Measurements from ENCODE around the gene SORCS2. TPM values are rescaled to one million over a fixed set of nuclear protein-coding genes. Genes with fewer than 3 reads are reported as not detected.

Gene SORCS2
- total and polyA plus RNA-seq, 2 of the 8 experiments (the other 6 are each of a cell fraction or from before 2014, with no cell fraction given), result 0.36 to 1.8 TPM

- ChIA-PET POLR2A (ENCODE audit: partially characterized antibody) (no interaction called here), CTCF (ENCODE audit: partially characterized antibody) (interaction anchor here (1.0 kb wide), 1 partner anchor 8 kb away, joined by 4 read pairs; no protein-coding TSS in a partner anchor)
- Histone ChIP-seq H3K27me3 (replicated peaks in 1 of 4; ENCODE audit: control insufficient read depth in 3 of 4, extremely low read depth in 1 of 4, insufficient read depth in 3 of 4, low read length in 3 of 4) (no peaks in the 10 kb centered on the region), H3K36me3 (ENCODE audit: control insufficient read depth in 2 of 4, insufficient read depth in 4 of 4, low read length in 3 of 4) (no peaks in the 10 kb centered on the region), H2BK12ac (ENCODE audit: low read depth, low read length) (no peak overlapping the region), H2AFZ (ENCODE audit: low read length) (no peak overlapping the region), H3K14ac (ENCODE audit: insufficient read length) (no peak overlapping the region), H3K27ac (ENCODE audit: low read depth, low read length) (no peak overlapping the region), H4K91ac (replicated peaks; ENCODE audit: insufficient read length, low read length) (no peak overlapping the region), H3K9ac (replicated peaks in 1 of 4; ENCODE audit: extremely low read depth in 1 of 4, low read depth in 3 of 4, low read length in 3 of 4) (no peak overlapping the region), H3K79me1 (ENCODE audit: low read depth, low read length) (no peaks in the 10 kb centered on the region), H3K4me3 (ENCODE audit: extremely low read depth in 1 of 4, insufficient read depth in 2 of 4, low read depth in 3 of 4, low read length in 4 of 4) (no peak overlapping the region), H3K18ac (ENCODE audit: extremely low read depth, low read length) (no peak overlapping the region), H4K8ac (ENCODE audit: extremely low read depth, insufficient read depth, low read length) (no peak overlapping the region), H3K4ac (replicated peaks; ENCODE audit: insufficient read length, low read depth, low read length) (no peak overlapping the region), H2AK5ac (ENCODE audit: low read depth, low read length) (no peak overlapping the region), H3K56ac (replicated peaks; ENCODE audit: insufficient read length, low read depth, low read length) (no peak overlapping the region), H2BK20ac (ENCODE audit: low read length) (no peak overlapping the region), H4K5ac (ENCODE audit: insufficient read length, low read depth, low read length) (no peak overlapping the region), H3K4me2 (ENCODE audit: insufficient read depth in 1 of 2, low read depth in 2 of 2, low read length in 2 of 2) (no peak overlapping the region), H3K23ac (ENCODE audit: insufficient read length) (no peak overlapping the region), H2BK15ac (ENCODE audit: low read length) (no peak overlapping the region), H2BK120ac (replicated peaks; ENCODE audit: low read depth, low read length) (no peak overlapping the region), H3K9me3 (ENCODE audit: insufficient read depth in 2 of 2, low read depth in 1 of 2, low read length in 1 of 2) (no peaks in the 10 kb centered on the region), H3K79me2 (ENCODE audit: control insufficient read depth in 1 of 2, insufficient read depth in 2 of 2, low read length in 2 of 2) (no peaks in the 10 kb centered on the region), H3K23me2 (ENCODE audit: low read depth, low read length) (peaks cover 6% of the 10 kb centered on the region; the same call in 1 of the 2 replicates), H2BK5ac (ENCODE audit: low read depth, low read length) (no peak overlapping the region), H4K20me1 (replicated peaks in 1 of 2; ENCODE audit: control insufficient read depth in 1 of 2, insufficient read depth in 2 of 2, low read length in 2 of 2) (peaks cover 0 to 3% of the 10 kb centered on the region in 2 experiments), H3K4me1 (replicated peaks in 1 of 4; ENCODE audit: control insufficient read depth in 3 of 4, insufficient read depth in 4 of 4, low read length in 3 of 4) (0 out of 7 replicates have a peak, but pooled peaks cover 0 to 3% (median 0%) of the 10 kb centered on the region in 4 experiments)
- TF ChIP-seq POLR2A (IDR thresholded peaks at IDR 0.05; ENCODE audit: control extremely low read depth in 1 of 2, low read depth in 2 of 2, low read length in 2 of 2), result no peak
- DNase-seq (ENCODE audit: low read depth in 1 of 2, low spot score in 2 of 2) (no peak), FAIRE-seq (no peak)
- 80% methylated on average over 8 of the region's 10 CpGs; no CpG with 5 or more reads in 1 of the 2 experiments for WGBS, 2 experiments (ENCODE audit: extremely low coverage in 1 of 2, insufficient coverage in 1 of 2, insufficient read length in 1 of 2, insufficient replicate concordance in 2 of 2, low coverage in 1 of 2, low lambda C conversion rate in 2 of 2, missing lambda C conversion rate in 1 of 2)
These were observed 428.5 kb downstream of the SORCS2 start for GRCh38 chr4:7620814-7621176.
